ENCODE measurements around the gene NYNRIN. TPM values are rescaled to one million over a fixed set of nuclear protein-coding genes. Genes with fewer than 3 reads are reported as not detected.
A peak's percentile ranks its signal among the peaks of the same experiment; 100 is the strongest.

Gene NYNRIN
- total RNA-seq, 4 donors from 2014 or later: 17.7 to 37.8 (median 23.5) TPM

- WGBS, 2 donors: 6 to 16% methylated on average over 8 of the region's 8 CpGs
- intact Hi-C loops (cut with DNase I; ENCODE audit: low total_unique reads): no loop called here
- DNase-seq (ENCODE audit: low spot score in 2 of 2): no peak
- peak overlapping the region; percentile 40 for H3K4me3 ChIP-seq (ENCODE audit: low read depth, poor library complexity, severe bottlenecking)
- no peak for TF ChIP-seq POLR2A (IDR thresholded peaks at IDR 0.05)
- TF ChIP-seq CTCF (IDR thresholded peaks at IDR 0.05): no peak
Observed at GRCh38 chr14:24399447-24399822, 632 bp downstream of the NYNRIN start.

- TF ChIP-seq POLR2A (IDR thresholded peaks at IDR 0.05): no peak
- TF ChIP-seq CTCF (IDR thresholded peaks at IDR 0.05): no peak
- intact Hi-C loops (cut with DNase I; ENCODE audit: low total_unique reads): no loop called here
- 43 to 45% methylated on average over 4 of the region's 4 CpGs for WGBS, 2 donors
- DNase-seq (ENCODE audit: low spot score in 2 of 2): no peak
- no peak overlapping the region for H3K4me3 ChIP-seq (ENCODE audit: low read depth, poor library complexity, severe bottlenecking)
Observed at GRCh38 chr14:24399999-24400718, 1.4 kb downstream of the NYNRIN start.

- DNase-seq (ENCODE audit: low spot score in 2 of 2): peak in 1 of 2 donors; percentile 74
- WGBS, 2 donors: 52 to 55% methylated on average over 9 of the region's 9 CpGs
- no peak overlapping the region for H3K4me3 ChIP-seq (ENCODE audit: low read depth, poor library complexity, severe bottlenecking)
- intact Hi-C loops (cut with DNase I; ENCODE audit: low total_unique reads): no loop called here
- TF ChIP-seq CTCF (IDR thresholded peaks at IDR 0.05) (no peak), POLR2A (IDR thresholded peaks at IDR 0.05) (no peak)
Observed at GRCh38 chr14:24401810-24402702, 3.3 kb downstream of the NYNRIN start.

GRCh38 chr14:24403294-24403998 is 4.6 kb downstream of the NYNRIN start:
- intact Hi-C loops (cut with DNase I; ENCODE audit: low total_unique reads): no loop called here
- no peak for TF ChIP-seq CTCF (IDR thresholded peaks at IDR 0.05)
- no peak for TF ChIP-seq POLR2A (IDR thresholded peaks at IDR 0.05)
- no peak overlapping the region for H3K4me3 ChIP-seq (ENCODE audit: low read depth, poor library complexity, severe bottlenecking)
- 54 to 61% methylated on average over 7 of the region's 7 CpGs for WGBS, 2 donors
- peak in 1 of 2 donors; percentile 26 for DNase-seq (ENCODE audit: low spot score in 2 of 2)

GRCh38 chr14:24404814-24405213 is 6.0 kb downstream of the NYNRIN start:
- intact Hi-C loops (cut with DNase I; ENCODE audit: low total_unique reads): no loop called here
- no peak for TF ChIP-seq POLR2A (IDR thresholded peaks at IDR 0.05)
- 55 to 74% methylated on average over 4 of the region's 4 CpGs for WGBS, 2 donors
- no peak overlapping the region for H3K4me3 ChIP-seq (ENCODE audit: low read depth, poor library complexity, severe bottlenecking)
- DNase-seq (ENCODE audit: low spot score in 2 of 2): peak in 1 of 2 donors; percentile 12

- DNase-seq (ENCODE audit: low spot score in 2 of 2): peak in 1 of 2 donors; percentile 65
- intact Hi-C loops (cut with DNase I; ENCODE audit: low total_unique reads): no loop called here
- no peak overlapping the region for H3K4me3 ChIP-seq (ENCODE audit: low read depth, poor library complexity, severe bottlenecking)
- WGBS, 2 donors: 88 to 93% methylated on average over 6 of the region's 6 CpGs
- TF ChIP-seq POLR2A (IDR thresholded peaks at IDR 0.05) (no peak), CTCF (IDR thresholded peaks at IDR 0.05) (no peak)
Observed at GRCh38 chr14:24406416-24406815, 7.6 kb downstream of the NYNRIN start.

All from lower leg skin (tissue), 4 donors.